ENCODE results near the gene KCNK4. TPM values are rescaled to one million over a fixed set of nuclear protein-coding genes. Genes with fewer than 3 reads are reported as not detected.

Gene KCNK4
- total RNA-seq, 1 donor from 2014 or later = 0.47 TPM

DNA sequence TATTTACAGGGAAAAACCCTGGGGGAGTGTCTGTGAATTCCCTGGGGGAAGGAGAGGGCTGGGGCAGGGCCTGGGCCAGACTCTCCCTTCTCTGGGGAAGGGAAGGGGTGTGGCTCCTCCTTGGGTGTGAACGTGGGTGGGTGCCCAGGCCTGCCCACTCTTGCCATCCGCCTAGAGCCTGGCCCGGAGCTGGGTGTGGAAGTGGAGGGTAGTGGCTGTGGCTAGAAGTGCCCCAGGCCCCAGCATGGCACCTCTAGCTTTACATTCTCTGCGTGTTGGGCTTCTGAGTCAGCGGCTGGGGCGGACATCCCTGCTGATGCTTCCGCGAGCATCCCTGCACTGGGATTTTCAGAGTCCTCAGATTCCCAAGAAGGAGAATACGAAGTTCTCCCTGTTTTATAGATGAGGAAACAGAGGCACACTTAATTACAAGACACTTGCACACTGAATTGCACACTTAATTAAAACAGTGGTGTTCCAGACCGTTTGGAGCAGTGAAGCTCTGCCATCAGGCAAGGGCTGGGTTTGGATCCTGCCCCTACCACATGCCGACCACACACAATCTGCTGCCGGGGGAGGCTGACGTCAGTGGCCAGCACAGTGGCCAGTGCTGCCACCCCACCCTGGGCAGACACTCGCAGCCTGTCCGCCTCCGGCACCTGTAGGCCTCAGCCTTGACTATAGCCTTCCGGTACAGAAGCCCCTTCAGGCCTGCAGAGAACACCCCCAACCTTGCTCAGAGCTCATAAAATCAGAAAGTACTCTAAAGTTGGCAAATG is 14.3 kb upstream of the KCNK4 start:
- no peak overlapping the region for H3K27ac Mint-ChIP-seq (ENCODE audit: unreplicated experiment)
- no peaks in the 10 kb centered on the region for H3K36me3 Mint-ChIP-seq (ENCODE audit: unreplicated experiment)
- H3K4me1 Mint-ChIP-seq (ENCODE audit: low read depth, unreplicated experiment) = peaks cover 3% of the 10 kb centered on the region
- TF ChIP-seq CTCF (IDR thresholded peaks at IDR 0.05; ENCODE audit: partially characterized antibody, unreplicated experiment) = no peak
- DNase-seq = no peak
- H3K4me3 Mint-ChIP-seq (ENCODE audit: unreplicated experiment) = no peak overlapping the region
- H3K27me3 Mint-ChIP-seq (ENCODE audit: unreplicated experiment) = peaks cover 4% of the 10 kb centered on the region
- H3K9me3 Mint-ChIP-seq (ENCODE audit: unreplicated experiment) = no peaks in the 10 kb centered on the region

GRCh38 chr11:64278576-64279190 is 12.4 kb upstream of the KCNK4 start:
- Mint-ChIP-seq H3K4me1 (ENCODE audit: low read depth, unreplicated experiment) (peaks cover 3% of the 10 kb centered on the region), H3K36me3 (ENCODE audit: unreplicated experiment) (no peaks in the 10 kb centered on the region), H3K9me3 (ENCODE audit: unreplicated experiment) (peaks cover 2% of the 10 kb centered on the region), H3K27me3 (ENCODE audit: unreplicated experiment) (peaks cover 2% of the 10 kb centered on the region), H3K27ac (ENCODE audit: unreplicated experiment) (no peak overlapping the region), H3K4me3 (ENCODE audit: unreplicated experiment) (peak overlapping the region; percentile 8)
- TF ChIP-seq CTCF (IDR thresholded peaks at IDR 0.05; ENCODE audit: partially characterized antibody, unreplicated experiment) = no peak
- DNase-seq = no peak

DNA sequence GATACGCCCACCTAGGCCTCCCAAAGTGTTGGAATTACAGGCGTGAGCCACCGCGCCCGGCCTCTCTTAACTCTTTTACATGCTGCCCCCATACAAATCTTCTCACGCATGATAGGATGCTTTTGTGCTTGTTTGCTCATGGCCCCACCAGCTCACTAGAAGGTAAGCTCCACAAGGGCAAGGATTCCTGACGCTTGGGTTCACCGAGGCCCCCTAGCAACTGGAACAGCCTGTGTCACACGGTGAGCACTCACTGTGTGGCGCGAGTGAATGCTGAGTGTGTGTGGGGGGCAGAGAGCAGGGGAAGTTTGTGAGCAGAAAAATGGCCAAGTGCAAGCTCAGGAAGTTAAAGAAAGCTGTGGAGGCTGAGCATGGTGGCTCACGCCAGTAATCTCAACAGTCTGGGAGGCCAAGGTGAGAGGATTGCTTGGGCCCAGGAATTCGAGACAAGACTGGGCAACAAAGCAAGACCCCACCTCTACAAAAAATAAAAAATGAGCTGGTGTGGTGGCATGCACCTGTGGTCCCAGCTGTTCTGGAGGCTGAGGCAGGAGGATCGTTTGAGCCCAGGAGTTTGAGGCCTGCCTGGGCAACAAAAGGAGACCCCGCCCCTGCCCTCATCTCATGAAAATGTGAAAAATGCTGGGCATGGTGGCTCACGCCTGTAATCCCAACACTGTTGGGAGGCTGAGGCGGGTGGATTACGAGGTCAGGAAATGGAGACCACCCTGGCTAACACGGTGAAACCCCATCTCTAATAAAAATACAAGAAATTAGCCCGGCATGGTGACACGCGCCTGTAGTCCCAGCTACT is 8.9 kb upstream of the KCNK4 start:
- DNase-seq = no peak
- Mint-ChIP-seq H3K9me3 (ENCODE audit: unreplicated experiment) (peaks cover 7% of the 10 kb centered on the region), H3K4me1 (ENCODE audit: low read depth, unreplicated experiment) (peaks cover 8% of the 10 kb centered on the region), H3K27me3 (ENCODE audit: unreplicated experiment) (peaks cover 2% of the 10 kb centered on the region), H3K27ac (ENCODE audit: unreplicated experiment) (no peak overlapping the region), H3K4me3 (ENCODE audit: unreplicated experiment) (no peak overlapping the region), H3K36me3 (ENCODE audit: unreplicated experiment) (no peaks in the 10 kb centered on the region)
- TF ChIP-seq CTCF (IDR thresholded peaks at IDR 0.05; ENCODE audit: partially characterized antibody, unreplicated experiment) = no peak

DNA sequence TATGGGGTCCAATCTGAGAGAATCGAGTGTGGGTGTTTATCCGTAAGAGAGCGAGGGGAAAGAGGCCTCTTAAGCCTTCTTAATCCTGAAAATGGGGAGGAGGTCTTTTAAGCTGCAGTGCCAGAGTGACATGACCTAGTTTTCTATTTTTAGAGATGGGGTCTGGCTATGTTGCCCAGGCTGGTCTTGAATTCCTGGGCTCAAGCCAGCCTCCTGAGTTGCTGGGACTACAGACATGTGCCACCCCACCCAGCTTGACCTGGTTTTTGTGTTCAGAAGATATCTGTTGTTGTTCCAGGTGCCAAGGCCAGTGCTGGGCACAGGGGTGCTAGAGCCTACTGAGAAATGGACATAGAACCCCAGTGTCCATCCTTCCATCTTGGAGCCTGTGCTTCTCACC is 8.0 kb upstream of the KCNK4 start:
- no peak for TF ChIP-seq CTCF (IDR thresholded peaks at IDR 0.05; ENCODE audit: partially characterized antibody, unreplicated experiment)
- Mint-ChIP-seq H3K27me3 (ENCODE audit: unreplicated experiment) (peaks cover 2% of the 10 kb centered on the region), H3K4me3 (ENCODE audit: unreplicated experiment) (peak overlapping the region; percentile 34), H3K4me1 (ENCODE audit: low read depth, unreplicated experiment) (peaks cover 8% of the 10 kb centered on the region), H3K9me3 (ENCODE audit: unreplicated experiment) (peaks cover 8% of the 10 kb centered on the region), H3K36me3 (ENCODE audit: unreplicated experiment) (no peaks in the 10 kb centered on the region), H3K27ac (ENCODE audit: unreplicated experiment) (no peak overlapping the region)
- DNase-seq = no peak
